NB4 (cell line): ENCODE results near the gene WFIKKN1.

Source experiments
- DNase-seq: peaks from one replicate; pipeline ENCODE4 v3.0.0; 2010; ENCODE audit warnings: low read depth
- H3K4me3 ChIP-seq: one replicate; pipeline ENCODE4 v1.5.1; 2011; ENCODE audit warnings: mild to moderate bottlenecking, low read depth, low read length, moderate library complexity
- MYC ChIP-seq: IDR thresholded peaks from 2 replicates; pipeline ENCODE4 v1.6.1; 2011; ENCODE audit warnings: low read depth, low read length
- POLR2A ChIP-seq: IDR thresholded peaks from 2 replicates; pipeline ENCODE4 v1.6.1; 2011; ENCODE audit warnings: mild to moderate bottlenecking; ENCODE audit not compliant: insufficient read length; ENCODE audit errors: extremely low read depth
- TF ChIP-seq, protein P1 (sequence below): IDR thresholded peaks from 2 replicates; pipeline ENCODE4 v1.6.1; 2011; ENCODE audit warnings: low read depth, low read length
- TF ChIP-seq, protein P2 (sequence below): IDR thresholded peaks from one replicate; pipeline ENCODE4 v1.5.1; 2012; ENCODE audit warnings: low read depth, low read length

WFIKKN1 gene

DNA sequence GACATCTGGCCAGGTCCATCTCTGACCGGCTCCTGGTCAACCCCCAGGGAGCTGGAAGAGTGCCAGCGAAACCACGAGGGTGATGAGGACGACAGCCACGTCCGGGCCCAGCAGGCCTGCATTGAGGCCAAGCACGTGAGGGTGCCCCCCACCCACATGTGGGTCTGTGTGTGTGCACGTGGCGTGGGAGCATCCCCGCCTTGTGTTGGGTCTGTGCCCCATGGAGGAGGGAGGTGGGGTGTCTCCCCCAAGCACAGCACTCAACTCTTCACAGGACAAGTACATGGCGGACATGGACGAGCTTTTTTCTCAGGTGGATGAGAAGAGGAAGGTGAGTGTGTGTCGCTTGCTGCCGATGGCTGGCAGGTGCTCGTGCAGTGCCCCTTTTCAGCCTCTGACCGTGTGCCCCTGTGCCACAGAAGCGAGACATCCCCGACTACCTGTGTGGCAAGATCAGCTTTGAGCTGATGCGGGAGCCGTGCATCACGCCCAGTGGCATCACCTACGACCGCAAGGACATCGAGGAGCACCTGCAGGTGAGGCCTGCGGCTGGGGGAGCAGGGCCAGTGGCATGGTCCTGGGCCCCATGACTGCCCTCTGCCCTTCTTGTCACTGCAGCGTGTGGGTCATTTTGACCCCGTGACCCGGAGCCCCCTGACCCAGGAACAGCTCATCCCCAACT lies 51.1 kb downstream of the WFIKKN1 start:
- TF ChIP-seq, protein P1, sequence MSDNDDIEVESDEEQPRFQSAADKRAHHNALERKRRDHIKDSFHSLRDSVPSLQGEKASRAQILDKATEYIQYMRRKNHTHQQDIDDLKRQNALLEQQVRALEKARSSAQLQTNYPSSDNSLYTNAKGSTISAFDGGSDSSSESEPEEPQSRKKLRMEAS, result no peak
- TF ChIP-seq, protein P2, sequence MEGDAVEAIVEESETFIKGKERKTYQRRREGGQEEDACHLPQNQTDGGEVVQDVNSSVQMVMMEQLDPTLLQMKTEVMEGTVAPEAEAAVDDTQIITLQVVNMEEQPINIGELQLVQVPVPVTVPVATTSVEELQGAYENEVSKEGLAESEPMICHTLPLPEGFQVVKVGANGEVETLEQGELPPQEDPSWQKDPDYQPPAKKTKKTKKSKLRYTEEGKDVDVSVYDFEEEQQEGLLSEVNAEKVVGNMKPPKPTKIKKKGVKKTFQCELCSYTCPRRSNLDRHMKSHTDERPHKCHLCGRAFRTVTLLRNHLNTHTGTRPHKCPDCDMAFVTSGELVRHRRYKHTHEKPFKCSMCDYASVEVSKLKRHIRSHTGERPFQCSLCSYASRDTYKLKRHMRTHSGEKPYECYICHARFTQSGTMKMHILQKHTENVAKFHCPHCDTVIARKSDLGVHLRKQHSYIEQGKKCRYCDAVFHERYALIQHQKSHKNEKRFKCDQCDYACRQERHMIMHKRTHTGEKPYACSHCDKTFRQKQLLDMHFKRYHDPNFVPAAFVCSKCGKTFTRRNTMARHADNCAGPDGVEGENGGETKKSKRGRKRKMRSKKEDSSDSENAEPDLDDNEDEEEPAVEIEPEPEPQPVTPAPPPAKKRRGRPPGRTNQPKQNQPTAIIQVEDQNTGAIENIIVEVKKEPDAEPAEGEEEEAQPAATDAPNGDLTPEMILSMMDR, result no peak
- TF ChIP-seq MYC (no peak), POLR2A (no peak)
- DNase-seq, result no peak
- no peak overlapping the region for H3K4me3 ChIP-seq

DNA sequence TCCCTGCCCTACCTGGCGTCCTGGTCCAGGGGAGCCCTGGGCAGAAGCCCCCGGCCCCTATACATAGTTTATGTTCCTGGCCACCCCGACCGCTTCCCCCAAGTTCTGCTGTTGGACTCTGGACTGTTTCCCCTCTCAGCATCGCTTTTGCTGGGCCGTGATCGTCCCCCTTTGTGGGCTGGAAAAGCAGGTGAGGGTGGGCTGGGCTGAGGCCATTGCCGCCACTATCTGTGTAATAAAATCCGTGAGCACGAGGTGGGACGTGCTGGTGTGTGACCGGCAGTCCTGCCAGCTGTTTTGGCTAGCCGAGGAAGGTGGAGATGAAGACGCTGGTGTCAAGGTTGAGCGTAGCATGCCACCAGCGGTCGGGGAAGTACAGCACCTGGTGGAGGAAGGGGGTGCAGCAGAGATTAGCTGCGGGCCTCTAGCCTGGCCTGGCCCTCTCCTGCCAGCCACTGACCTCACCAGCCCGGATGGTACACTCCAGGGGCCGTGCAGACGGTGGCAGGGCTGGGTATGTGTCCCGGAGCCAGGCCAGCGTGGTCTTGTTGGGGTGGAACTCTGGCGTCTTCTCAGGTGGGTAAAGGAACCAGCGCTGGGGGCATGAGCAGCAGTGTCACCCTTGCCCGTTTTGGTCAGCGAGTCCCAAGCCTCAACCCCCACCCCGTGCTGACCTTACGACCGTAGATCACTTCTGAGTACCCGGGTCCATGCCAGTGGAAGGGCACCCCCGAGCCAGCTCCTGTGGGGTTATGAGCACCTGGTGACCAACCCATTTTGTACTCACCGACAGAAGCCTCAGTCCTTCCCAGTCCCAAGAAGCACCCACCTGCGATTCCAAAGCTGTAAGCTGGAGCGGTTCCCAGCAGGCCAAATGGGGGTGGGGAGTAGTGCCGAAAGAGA lies 52.0 kb downstream of the WFIKKN1 start:
- TF ChIP-seq POLR2A, result no peak
- TF ChIP-seq, protein P2, result no peak
- no peak for TF ChIP-seq MYC
- TF ChIP-seq, protein P1, result no peak
- no peak for DNase-seq
- H3K4me3 ChIP-seq, result peak overlapping the region; percentile 53

DNA sequence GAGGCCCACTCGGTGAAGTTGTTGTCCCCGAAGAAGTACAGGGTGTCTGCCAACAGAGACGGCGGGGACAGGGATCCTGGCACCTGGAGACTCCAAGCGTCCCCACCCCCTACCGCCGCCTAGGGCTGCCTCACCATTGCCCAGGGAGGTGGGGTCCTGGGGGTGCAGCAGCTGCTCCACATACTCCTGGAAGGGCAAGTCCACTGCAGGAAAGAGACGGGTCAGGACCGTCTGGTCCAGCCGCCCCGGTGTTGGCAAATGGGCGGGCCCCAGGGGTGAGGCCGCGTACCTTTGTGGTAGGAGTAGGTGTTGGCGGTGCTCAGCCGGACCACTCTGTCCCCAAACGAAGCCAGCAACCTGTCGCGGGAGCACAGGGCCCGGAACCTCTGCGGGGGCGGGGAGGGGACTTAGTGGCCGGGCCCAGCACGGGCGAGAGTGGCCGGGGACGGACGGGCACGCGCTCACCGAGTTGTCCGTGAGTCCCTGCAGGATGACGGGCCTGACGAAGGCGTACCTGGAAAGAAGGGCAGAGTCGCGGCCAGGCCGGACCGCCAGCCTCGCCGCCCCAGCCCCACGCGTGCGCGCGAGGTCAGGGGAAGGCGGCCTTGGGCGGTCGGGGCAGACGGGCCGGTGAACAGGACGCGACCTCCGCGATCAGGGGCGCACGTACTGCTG lies 52.7 kb downstream of the WFIKKN1 start:
- TF ChIP-seq POLR2A (no peak), MYC (no peak)
- TF ChIP-seq, protein P2, result no peak
- TF ChIP-seq, protein P1, result no peak
- DNase-seq, result peak; percentile 38
- H3K4me3 ChIP-seq, result peak overlapping the region; percentile 53
